Activated T-helper 1 cell treated with Interleukin-2 at 50 U/mL for 16 hours (primary cell): ENCODE results near the gene MTRF1L.
A peak's percentile ranks its signal among the peaks of the same experiment; 100 is the strongest.
"Not testable (repeated sequence)": the region's sequence is repeated elsewhere in the genome, so short reads cannot be mapped to it uniquely, and the experiment has no call there.

ENCODE experiments used
- DNase-seq: peaks from one replicate; pipeline ENCODE4 v3.0.0-alpha.2; 2020; ENCODE audit warnings: low read depth

The MTRF1L gene

DNA sequence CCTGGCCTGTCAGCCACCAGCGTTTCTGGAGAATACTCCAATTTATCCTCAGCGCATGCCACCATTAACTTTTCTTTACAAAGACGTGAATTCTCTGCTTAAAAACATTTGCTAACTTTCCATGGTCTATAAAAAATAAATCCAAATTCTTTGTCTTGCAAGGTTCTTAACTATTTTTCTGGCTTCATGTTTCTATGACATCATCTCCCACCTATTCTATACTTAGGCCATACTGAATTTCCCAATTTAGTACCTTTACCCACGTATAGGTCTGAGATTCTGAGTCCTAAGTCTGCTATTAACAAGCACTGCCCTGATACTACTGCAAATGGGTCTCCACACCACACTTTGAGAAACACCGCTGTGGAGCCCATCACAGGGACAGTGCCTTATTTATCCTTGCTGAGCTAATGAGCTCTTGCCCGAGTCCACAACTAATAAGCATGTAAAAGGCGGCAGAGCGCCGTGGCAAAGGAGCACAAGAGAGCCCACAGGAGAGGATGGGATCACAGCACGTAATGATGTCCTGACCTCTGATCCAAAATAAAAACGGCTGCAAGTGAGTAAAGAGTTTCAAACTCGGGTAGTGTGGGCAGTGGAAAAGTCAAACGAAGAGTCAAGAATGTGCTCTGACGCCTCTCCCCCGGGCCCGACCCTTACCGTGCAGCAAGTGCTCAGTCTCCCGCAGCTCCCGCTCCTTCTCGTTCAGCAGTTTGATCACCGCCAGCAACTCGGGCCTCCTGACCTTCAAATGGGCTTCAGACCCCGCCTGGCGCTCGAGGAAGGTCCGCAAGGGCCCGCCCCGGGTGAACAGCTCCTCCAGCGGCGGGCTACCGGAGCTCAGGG is 519 bp downstream of the MTRF1L start:
- no peak for DNase-seq

DNA sequence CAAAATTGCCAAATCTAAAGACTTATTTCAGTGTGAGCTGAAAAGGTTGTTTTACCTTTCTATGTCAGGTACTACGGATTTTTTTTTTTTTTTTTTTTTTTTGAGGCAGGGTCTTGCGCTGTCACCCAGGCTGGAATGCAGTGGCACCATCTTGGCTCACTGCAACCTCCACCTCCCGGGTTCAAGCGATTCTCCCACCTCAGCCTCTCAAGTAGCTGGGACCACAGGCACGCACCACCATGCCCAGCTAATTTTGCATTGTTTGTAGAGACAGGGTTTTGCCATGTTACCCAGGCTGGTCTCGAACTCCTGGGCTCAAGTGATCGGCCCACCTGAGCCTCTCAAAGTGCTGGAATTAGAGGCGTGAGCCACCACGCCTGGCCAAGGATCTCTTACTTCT is 1.7 kb downstream of the MTRF1L start:
- DNase-seq = not testable (repeated sequence)

- DNase-seq = no peak
Observed at GRCh38 chr6:153000243-153000642, 2.3 kb downstream of the MTRF1L start.

GRCh38 chr6:152999538-152999937 is 3.0 kb downstream of the MTRF1L start:
- DNase-seq = not testable (repeated sequence)

GRCh38 chr6:152993847-152994246 is 8.7 kb downstream of the MTRF1L start:
- no peak for DNase-seq

DNA sequence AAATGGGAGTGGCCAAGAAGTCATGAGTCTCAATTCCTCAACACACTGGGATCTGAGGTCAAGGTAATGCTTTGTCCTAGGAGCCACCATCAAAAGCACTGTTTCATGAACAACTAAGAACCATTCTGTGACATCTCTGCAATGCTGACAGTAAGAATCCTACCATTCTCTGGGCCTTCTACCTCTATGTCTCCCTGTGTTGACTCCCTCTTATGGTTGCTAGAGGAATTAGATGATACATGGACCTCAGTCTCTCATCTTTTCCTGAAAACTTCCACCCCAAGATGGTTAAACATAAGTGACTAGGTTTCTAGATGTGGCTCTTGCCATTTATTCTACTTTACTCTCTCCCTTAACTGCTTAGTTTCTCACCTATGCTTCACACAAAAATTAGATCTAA is 9.1 kb downstream of the MTRF1L start:
- DNase-seq = no peak

GRCh38 chr6:152986978-152987377 is 15.5 kb downstream of the MTRF1L start:
- no peak for DNase-seq

DNA sequence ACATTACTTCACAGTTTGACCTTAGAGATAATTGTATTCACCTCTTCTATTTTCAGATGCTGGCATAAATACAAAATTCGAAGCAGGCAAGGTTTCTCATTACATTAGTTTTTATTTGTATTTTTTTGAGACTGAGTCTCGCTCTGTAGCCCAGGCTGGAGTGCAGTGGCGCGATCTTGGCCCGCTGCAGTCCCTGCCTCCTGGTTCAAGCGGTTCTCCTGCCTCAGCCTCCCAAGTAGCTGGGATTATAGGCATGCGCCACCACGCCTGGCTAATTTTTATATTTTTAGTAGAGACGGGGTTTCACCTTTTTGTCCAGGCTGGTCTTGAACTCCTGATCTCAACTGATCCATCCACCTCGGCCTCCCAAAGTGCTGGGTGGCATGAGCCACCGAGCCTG is 17.2 kb downstream of the MTRF1L start:
- DNase-seq = not testable (repeated sequence)

GRCh38 chr6:152984513-152984872 is 18.0 kb downstream of the MTRF1L start:
- DNase-seq = no peak

GRCh38 chr6:152983637-152984512 is 18.6 kb downstream of the MTRF1L start:
- DNase-seq = peak; percentile 88

DNA sequence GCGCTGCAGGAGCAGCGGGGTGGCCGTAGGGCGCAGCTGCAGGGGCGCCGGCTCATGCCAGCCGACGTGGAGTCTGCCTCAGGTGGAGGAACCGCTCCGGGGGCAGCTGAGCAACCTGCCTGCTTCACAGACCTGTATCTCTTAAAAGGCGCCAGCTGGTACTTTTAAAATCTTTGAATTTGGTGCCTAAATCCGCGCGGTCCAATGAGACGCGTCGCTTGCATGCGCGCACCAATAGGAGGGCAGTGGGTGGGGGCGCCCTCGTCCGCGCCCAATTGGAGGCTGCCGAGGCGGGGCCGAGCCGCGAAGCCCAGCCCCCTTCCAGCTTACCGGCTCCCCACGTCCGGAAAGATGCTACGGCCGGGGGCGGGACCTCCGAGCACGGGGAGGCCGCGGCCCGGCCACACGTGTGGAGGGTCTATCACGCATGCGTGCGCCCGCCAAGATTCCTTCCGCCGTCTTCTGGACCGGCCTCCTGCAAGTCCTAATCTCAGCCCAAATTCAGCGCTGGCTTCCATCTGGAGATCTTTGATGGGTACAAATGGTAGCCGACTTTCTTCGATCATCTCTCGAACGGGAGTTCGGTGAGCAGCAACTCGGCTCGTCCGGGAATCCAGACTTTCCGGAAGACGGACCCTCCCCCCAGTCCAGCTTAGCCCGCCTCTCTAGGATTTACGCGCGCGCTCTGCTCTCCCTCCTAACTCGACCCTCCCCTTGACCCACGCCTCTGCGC is 19.4 kb downstream of the MTRF1L start, which contains the start of gene FBXO5:
Gene FBXO5 (minus strand): TSS at position 138 of the 733 bp plus-strand sequence. CDS start 82 bp downstream, at position 56.
- peak; percentile 96 for DNase-seq

DNA sequence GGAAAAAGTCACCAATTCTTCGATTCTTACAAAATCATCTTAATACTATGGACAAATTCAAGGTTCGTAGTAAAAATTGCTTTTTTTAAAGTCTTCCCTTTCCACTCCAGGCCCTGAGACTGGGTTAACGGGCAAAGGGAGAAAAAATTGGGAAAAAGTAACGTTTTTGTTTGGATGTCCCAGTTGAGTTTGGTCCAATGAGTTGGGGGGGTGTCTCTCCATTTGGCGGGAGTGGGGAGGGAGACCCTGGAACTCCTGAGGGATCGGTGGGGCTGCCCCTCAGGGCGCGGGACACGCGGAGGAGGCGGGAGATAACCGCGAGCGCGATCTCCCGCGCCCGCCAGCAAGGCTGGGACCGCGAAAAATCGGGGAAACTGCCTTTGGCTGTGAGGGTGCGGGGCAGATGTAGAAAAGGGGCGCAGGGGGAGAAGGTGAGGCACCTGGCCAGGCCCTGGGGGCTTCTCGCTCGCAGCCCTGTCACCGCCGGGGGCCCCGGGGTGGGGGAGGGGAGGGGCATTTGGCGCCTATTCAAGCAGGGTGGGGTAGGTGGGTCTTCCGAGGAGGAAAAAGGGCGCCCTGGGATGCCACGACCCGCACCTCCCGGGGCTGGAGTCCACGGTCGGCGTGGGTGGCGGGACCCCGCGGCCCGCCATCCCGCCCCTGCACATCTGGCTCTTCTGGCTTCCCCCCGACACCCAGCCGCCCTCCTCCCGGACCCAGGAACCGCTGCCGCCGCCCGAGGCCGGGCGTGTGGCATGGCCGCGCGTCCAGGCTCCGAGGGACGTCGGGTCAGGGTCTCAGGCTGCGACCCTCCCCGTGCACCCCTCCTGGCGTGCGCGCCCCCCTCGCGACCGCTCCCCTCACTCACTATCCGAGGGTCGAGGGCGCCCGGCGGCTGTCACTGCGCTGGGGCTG is 20.3 kb downstream of the MTRF1L start:
- DNase-seq = peak; percentile 2

DNA sequence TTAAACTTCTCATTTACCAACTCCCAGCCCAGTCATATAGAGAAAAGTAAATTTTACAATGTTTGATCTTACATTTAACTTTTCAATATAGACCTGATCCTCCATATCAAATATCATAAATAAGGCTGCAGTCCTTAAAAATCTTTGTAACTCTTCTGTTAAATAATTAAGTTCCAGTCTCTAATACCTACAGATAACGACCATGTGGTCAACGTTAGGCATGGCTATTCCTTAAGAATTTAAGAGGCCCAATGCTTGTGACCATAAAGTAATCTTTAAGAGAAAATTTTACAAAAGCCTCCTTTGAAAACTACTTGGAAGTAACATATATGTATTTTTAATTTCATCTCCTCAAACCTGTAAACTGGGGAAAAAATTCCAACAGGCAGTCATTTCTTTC is 21.3 kb downstream of the MTRF1L start:
- DNase-seq = no peak

GRCh38 chr6:152980656-152981055 is 21.9 kb downstream of the MTRF1L start:
- DNase-seq = no peak

- no peak for DNase-seq
Observed at GRCh38 chr6:152979116-152979515, 23.4 kb downstream of the MTRF1L start.

GRCh38 chr6:152978058-152978457 is 24.5 kb downstream of the MTRF1L start:
- no peak for DNase-seq

DNA sequence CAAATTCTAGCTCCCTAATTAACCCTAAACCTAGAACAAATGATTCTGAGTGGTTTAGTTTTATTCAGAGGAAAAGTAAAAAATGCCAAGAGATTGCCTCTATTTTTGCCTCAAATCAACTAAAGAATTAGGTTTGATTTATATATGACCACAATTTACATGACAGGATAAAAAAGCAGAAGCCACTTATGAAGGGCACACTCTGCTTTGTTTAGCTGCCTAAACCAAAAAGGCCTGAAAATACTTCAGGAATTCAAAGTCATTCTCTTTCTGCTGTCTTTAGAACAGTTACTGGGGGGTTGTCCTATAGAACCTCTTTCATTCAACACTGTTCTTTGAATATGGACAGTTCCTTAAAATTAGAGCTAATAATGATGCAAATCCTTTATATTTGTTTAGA is 25.0 kb downstream of the MTRF1L start:
- DNase-seq = no peak

DNA sequence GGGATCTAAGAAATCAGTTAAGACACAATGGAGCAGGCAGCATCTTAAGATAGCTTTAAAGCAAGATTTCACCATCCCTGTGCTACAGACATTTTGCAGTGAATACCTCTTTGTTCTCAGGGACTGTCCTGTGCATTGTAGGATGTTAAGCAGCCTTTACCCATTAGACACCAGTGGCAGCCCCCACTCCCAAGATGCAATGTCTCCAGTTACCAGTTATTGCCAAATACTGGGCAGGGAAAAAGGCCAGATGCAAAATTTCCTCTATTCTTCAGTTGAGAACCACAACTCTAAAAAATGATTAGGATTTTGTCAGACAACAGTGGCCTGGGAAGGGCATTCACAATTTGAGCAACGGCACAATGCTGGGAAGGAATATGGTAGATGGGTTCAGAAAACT is 25.8 kb downstream of the MTRF1L start:
- DNase-seq = no peak

DNA sequence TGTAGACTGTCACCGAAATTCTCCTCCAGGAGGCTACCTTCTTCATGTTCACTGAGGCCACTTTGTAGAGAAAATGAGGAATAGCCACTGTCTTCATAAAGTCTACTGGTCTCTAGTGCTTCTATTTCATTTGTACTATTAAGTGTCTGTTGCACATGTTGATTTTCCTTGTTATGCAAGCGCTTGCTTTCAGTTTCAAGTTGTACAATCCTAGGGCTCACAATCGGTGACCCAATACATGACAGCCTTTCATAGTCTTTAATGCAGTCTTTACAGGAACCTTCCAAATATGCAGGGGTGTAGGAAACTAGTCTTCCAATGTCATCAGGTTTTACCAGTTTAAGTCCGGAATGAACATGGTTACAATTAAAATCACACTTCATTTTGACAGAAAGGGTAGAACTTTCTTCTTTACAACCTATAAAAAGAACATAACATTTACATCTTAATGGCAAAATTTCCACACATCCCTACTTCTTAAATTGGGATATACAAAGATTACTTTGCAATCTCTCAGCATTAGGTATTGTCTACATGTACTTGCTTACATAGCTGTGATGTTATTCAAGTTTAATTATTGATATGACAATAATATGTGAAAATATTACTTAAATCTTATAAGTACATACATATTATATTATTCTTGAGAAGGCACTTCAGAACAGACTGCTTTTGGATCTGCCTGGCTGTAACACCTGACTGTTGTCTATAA is 27.1 kb downstream of the MTRF1L start:
- no peak for DNase-seq

- DNase-seq = no peak
Observed at GRCh38 chr6:152973916-152974315, 28.6 kb downstream of the MTRF1L start.
